ENCODE measurements around the gene BUD23. TPM values are rescaled to one million over a fixed set of nuclear protein-coding genes. Genes with fewer than 3 reads are reported as not detected.

BUD23 gene
- total RNA-seq, 1 experiment from 2014 or later, result 78.1 TPM

DNA sequence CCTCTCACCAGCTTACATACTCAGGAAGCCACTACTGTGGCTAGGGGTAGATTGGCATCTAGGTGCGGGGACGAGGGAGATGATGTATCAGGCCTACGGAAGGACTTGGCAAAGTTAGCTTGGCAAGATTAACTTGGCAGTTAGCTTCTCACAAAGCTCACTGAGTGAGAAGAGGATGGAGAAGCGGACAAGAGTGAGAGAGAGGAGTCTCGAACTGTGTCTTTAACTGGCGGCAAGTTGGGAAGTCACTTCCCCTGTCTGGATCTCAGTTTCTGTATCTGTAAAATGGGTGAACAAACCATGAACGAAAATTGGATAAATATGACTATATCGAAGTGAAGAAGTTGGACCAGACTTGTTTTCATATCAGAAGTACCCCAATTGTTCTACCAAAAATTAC, 49.6 kb upstream of the BUD23 start:
- no peak overlapping the region for H4K5ac ChIP-seq (ENCODE audit: insufficient read length, low read depth, low read length)
- H3K27ac Mint-ChIP-seq, result no peak overlapping the region
- no peaks in the 10 kb centered on the region; the same call in 1 of the 2 replicates for H3K4me1 ChIP-seq (ENCODE audit: insufficient read depth, low read length)
- H3K9me3 ChIP-seq (ENCODE audit: control insufficient read depth, low read depth, low read length), result no peaks in the 10 kb centered on the region
- H3K4me1 Mint-ChIP-seq, result peaks cover 5 to 6% of the 10 kb centered on the region in 2 experiments
- no peak overlapping the region for H3K56ac ChIP-seq (ENCODE audit: insufficient read length, low read depth, low read length)
- H2BK15ac ChIP-seq (ENCODE audit: low read depth, low read length), result no peak overlapping the region
- no peaks in the 10 kb centered on the region; a peak in 2 of 5 replicates for H3K9me3 Mint-ChIP-seq
- no peak for DNase-seq
- WGBS (ENCODE audit: extremely low coverage, insufficient read length, low lambda C conversion rate), result no CpG with 5 or more reads among the region's 8 CpGs
- no peak overlapping the region for H2BK12ac ChIP-seq (ENCODE audit: insufficient read length, low read depth, low read length)
- H3K27ac ChIP-seq (ENCODE audit: insufficient read length, low read depth, low read length), result no peak overlapping the region
- no peak overlapping the region for H3T11ph ChIP-seq (ENCODE audit: low read length)
- no peak overlapping the region for H3K23ac ChIP-seq (ENCODE audit: insufficient read length, low read depth, low read length)
- H3K9ac ChIP-seq (ENCODE audit: extremely low read depth, insufficient read length, low read length), result no peak overlapping the region
- no peaks in the 10 kb centered on the region for H3K79me1 ChIP-seq (ENCODE audit: insufficient read depth, low read depth, low read length, poor library complexity, severe bottlenecking)
- no peaks in the 10 kb centered on the region for H4K20me1 ChIP-seq (ENCODE audit: control insufficient read depth, insufficient read depth, insufficient read length)
- no peak overlapping the region for H2AFZ ChIP-seq (ENCODE audit: low read length)
- no peak overlapping the region for H2BK20ac ChIP-seq (ENCODE audit: low read depth, low read length, poor library complexity, severe bottlenecking)
- no peak overlapping the region for H3K18ac ChIP-seq (ENCODE audit: insufficient read length, low read depth, low read length)
- H3K27me3 Mint-ChIP-seq (ENCODE audit: low read depth), result peaks cover 33% of the 10 kb centered on the region
- H3K27me3 ChIP-seq (ENCODE audit: insufficient read depth, low read length), result no peaks in the 10 kb centered on the region
- no peaks in the 10 kb centered on the region for H3K79me2 ChIP-seq (ENCODE audit: insufficient read depth, low read length)
- H2BK120ac ChIP-seq (ENCODE audit: low read depth, low read length, poor library complexity, severe bottlenecking), result no peak overlapping the region
- H3K4me3 Mint-ChIP-seq, result no peak overlapping the region
- TF ChIP-seq, protein P1, sequence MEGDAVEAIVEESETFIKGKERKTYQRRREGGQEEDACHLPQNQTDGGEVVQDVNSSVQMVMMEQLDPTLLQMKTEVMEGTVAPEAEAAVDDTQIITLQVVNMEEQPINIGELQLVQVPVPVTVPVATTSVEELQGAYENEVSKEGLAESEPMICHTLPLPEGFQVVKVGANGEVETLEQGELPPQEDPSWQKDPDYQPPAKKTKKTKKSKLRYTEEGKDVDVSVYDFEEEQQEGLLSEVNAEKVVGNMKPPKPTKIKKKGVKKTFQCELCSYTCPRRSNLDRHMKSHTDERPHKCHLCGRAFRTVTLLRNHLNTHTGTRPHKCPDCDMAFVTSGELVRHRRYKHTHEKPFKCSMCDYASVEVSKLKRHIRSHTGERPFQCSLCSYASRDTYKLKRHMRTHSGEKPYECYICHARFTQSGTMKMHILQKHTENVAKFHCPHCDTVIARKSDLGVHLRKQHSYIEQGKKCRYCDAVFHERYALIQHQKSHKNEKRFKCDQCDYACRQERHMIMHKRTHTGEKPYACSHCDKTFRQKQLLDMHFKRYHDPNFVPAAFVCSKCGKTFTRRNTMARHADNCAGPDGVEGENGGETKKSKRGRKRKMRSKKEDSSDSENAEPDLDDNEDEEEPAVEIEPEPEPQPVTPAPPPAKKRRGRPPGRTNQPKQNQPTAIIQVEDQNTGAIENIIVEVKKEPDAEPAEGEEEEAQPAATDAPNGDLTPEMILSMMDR (conservative IDR thresholded peaks at IDR 0.05), result no peak
- no peak overlapping the region for H4K91ac ChIP-seq (ENCODE audit: insufficient read length, low read depth, low read length)
- H3K14ac ChIP-seq (ENCODE audit: insufficient read depth, low read length), result no peak overlapping the region
- H3K36me3 Mint-ChIP-seq (ENCODE audit: insufficient read depth in 1 of 3, low read depth in 3 of 3), result no peaks in the 10 kb centered on the region
- no peak overlapping the region for H3K4me2 ChIP-seq (ENCODE audit: insufficient read depth, insufficient read length, low read length)
- no peak overlapping the region for H4K8ac ChIP-seq (replicated peaks; ENCODE audit: insufficient read length, low read depth, low read length)
- no peak overlapping the region for H3K4ac ChIP-seq (ENCODE audit: low read depth, low read length)
- no peaks in the 10 kb centered on the region for H3K23me2 ChIP-seq (ENCODE audit: insufficient read length, low read depth, low read length, poor library complexity, severe bottlenecking)
- no peak overlapping the region for H2BK5ac ChIP-seq (ENCODE audit: insufficient read length, low read length)
- H2AK5ac ChIP-seq (ENCODE audit: insufficient read length, low read length), result no peak overlapping the region
